Right cardiac atrium (tissue), 5 donors: ENCODE results near the gene RRAS2. TPM values are rescaled to one million over a fixed set of nuclear protein-coding genes. Genes with fewer than 3 reads are reported as not detected.
A peak's percentile ranks its signal among the peaks of the same experiment; 100 is the strongest.

ENCODE experiments used
- ATAC-seq, 2 donors: fragments of 200-7000 bp; cut with Tn5 transposase; one replicate each; pipeline versions ENCODE4 v1.8.0 to v1.9.1; 2020; ENCODE audit warnings: moderate library complexity in 2 of 2, mild to moderate bottlenecking in 1 of 2
- DNase-seq, 3 donors: peaks; one replicate each; pipeline ENCODE4 v3.0.0-alpha.2; 2020
- H3K27ac ChIP-seq: one replicate; pipeline ENCODE4 v1.5.1; 2013; ENCODE audit warnings: mild to moderate bottlenecking, low read length, control low read depth, moderate library complexity
- H3K27me3 ChIP-seq: one replicate; pipeline ENCODE4 v1.6.1; 2013; ENCODE audit not compliant: control insufficient read depth, insufficient read depth
- H3K4me1 ChIP-seq: one replicate; pipeline ENCODE4 v1.6.1; 2013; ENCODE audit warnings: low read length; ENCODE audit not compliant: control insufficient read depth, insufficient read depth
- H3K4me3 ChIP-seq: one replicate; pipeline ENCODE4 v1.5.1; 2013; ENCODE audit warnings: low read length, control low read depth
- H3K9me3 ChIP-seq: one replicate; pipeline ENCODE4 v1.6.1; 2013; ENCODE audit warnings: low read length; ENCODE audit not compliant: control insufficient read depth
- WGBS: extraction: QIAGEN DNeasy Blood & Tissue Kit; methylation state at CpG from one replicate; pipeline ENCODE4 v1.1.7; 2013; 5-methylcytosine and 5-hydroxymethylcytosine counted together
- intact Hi-C, 4 donors: fragments of 100-400 bp; cut with DNase I; formaldehyde crosslinking; loops; one replicate each; pipeline versions ENCODE4 v1.11.0 to v1.14.0; 2022 to 2023
- polyA plus RNA-seq: library from polyadenylated mRNA; stranded (reverse); fragments of 200-250 nt; gene quantifications from one replicate; pipeline ENCODE4 v1.2.3, GENCODE V29; 2013
- total RNA-seq, 4 donors: library from RNA; stranded (reverse); fragmentation: NEBNext Ultra II Directional; extraction: Animal tissue kit (Norgen Biotek cat#: 25700); gene quantifications; one replicate each; pipeline ENCODE4 v1.2.1, GENCODE V29; 2021
- donor health status: healthy with polysubstance abuse.
- donor health status: DM: no; HTN: yes; CAD: no.
- donor health status: DM: no; HTN: no; CAD: no.
- donor health status: DM: no; HTN: yes; CAD: no; lungs with severe emphysema.
- donor health status: DM: yes; HTN: yes; CAD: no.

RRAS2 gene
- total and polyA plus RNA-seq, 5 donors = 23.9 to 32.7 (median 28.2) TPM

- no peak overlapping the region for H3K4me3 ChIP-seq
Observed at GRCh38 chr11:14318581-14318981, 40.4 kb downstream of the RRAS2 start.

GRCh38 chr11:14317659-14318325, 41.2 kb downstream of the RRAS2 start:
- H3K27me3 ChIP-seq = no peaks in the 10 kb centered on the region
- no peaks in the 10 kb centered on the region for H3K9me3 ChIP-seq
- ATAC-seq (no peak), DNase-seq (no peak)
- intact Hi-C loops = no loop called here
- H3K27ac ChIP-seq = no peak overlapping the region
- WGBS = 86% methylated on average over 7 of the region's 7 CpGs
- H3K4me3 ChIP-seq = no peak overlapping the region
- peaks cover 3% of the 10 kb centered on the region for H3K4me1 ChIP-seq

More at GRCh38 chr11:14318581-14318981, 40.4 kb downstream of the RRAS2 start:
- ATAC-seq = no peak
- Histone ChIP-seq H3K9me3 (no peaks in the 10 kb centered on the region), H3K27me3 (no peaks in the 10 kb centered on the region), H3K27ac (no peak overlapping the region), H3K4me1 (peaks cover 2% of the 10 kb centered on the region)
- DNase-seq = no peak
- intact Hi-C loops = no loop called here
- 39% methylated on average over 1 of the region's 1 CpG for WGBS

- H3K27ac ChIP-seq = no peak overlapping the region
- intact Hi-C loops = no loop called here
- peaks cover 5% of the 10 kb centered on the region for H3K4me1 ChIP-seq
- H3K27me3 ChIP-seq = no peaks in the 10 kb centered on the region
- no peaks in the 10 kb centered on the region for H3K9me3 ChIP-seq
- ATAC-seq (no peak), DNase-seq (no peak)
- H3K4me3 ChIP-seq = no peak overlapping the region
- 96% methylated on average over 2 of the region's 2 CpGs for WGBS
Observed at GRCh38 chr11:14315130-14315529, 43.9 kb downstream of the RRAS2 start.

GRCh38 chr11:14314127-14314526, 44.9 kb downstream of the RRAS2 start:
- DNase-seq (no peak), ATAC-seq (no peak)
- no peak overlapping the region for H3K4me3 ChIP-seq
- no peaks in the 10 kb centered on the region for H3K27me3 ChIP-seq
- peaks cover 9% of the 10 kb centered on the region for H3K4me1 ChIP-seq
- intact Hi-C loops = no loop called here
- 92% methylated on average over 2 of the region's 2 CpGs for WGBS
- no peak overlapping the region for H3K27ac ChIP-seq
- H3K9me3 ChIP-seq = no peaks in the 10 kb centered on the region

- DNase-seq = no peak
- Histone ChIP-seq H3K4me3 (no peak overlapping the region), H3K27me3 (no peaks in the 10 kb centered on the region), H3K4me1 (peaks cover 9% of the 10 kb centered on the region), H3K27ac (no peak overlapping the region), H3K9me3 (no peaks in the 10 kb centered on the region)
- intact Hi-C loops = no loop called here
- no peak for ATAC-seq
- 87% methylated on average over 4 of the region's 4 CpGs for WGBS
Observed at GRCh38 chr11:14312736-14313438, 46.1 kb downstream of the RRAS2 start.

- intact Hi-C loops = no loop called here
- Histone ChIP-seq H3K9me3 (no peaks in the 10 kb centered on the region), H3K4me1 (peaks cover 9% of the 10 kb centered on the region), H3K4me3 (no peak overlapping the region), H3K27ac (no peak overlapping the region), H3K27me3 (no peaks in the 10 kb centered on the region)
- no peak for ATAC-seq
- 59% methylated on average over 1 of the region's 1 CpG for WGBS
- DNase-seq = no peak
Observed at GRCh38 chr11:14310679-14311078, 48.3 kb downstream of the RRAS2 start.

- WGBS = 81% methylated on average over 4 of the region's 4 CpGs
- intact Hi-C loops = loop anchor here in 1 of 4 donors (5.0 kb wide), 1 partner anchor 133 kb away; no protein-coding TSS in a partner anchor
- ATAC-seq = peak in 1 of 2 donors; percentile 25
Observed at GRCh38 chr11:14309425-14310192, 49.4 kb downstream of the RRAS2 start.

GRCh38 chr11:14308897-14309387, 50.0 kb downstream of the RRAS2 start:
- WGBS = 85% methylated on average over 1 of the region's 1 CpG
- no peak for ATAC-seq
- Histone ChIP-seq H3K9me3 (no peaks in the 10 kb centered on the region), H3K4me1 (peaks cover 9% of the 10 kb centered on the region), H3K4me3 (no peak overlapping the region), H3K27ac (no peak overlapping the region), H3K27me3 (no peaks in the 10 kb centered on the region)
- no peak for DNase-seq
- intact Hi-C loops = loop anchor here in 1 of 4 donors (5.0 kb wide), 1 partner anchor 133 kb away; no protein-coding TSS in a partner anchor

More at GRCh38 chr11:14309425-14310192, 49.4 kb downstream of the RRAS2 start:
- Histone ChIP-seq H3K4me3 (no peak overlapping the region), H3K9me3 (no peaks in the 10 kb centered on the region), H3K4me1 (peaks cover 9% of the 10 kb centered on the region), H3K27me3 (no peaks in the 10 kb centered on the region), H3K27ac (no peak overlapping the region)
- no peak for DNase-seq

GRCh38 chr11:14308114-14308896, 50.7 kb downstream of the RRAS2 start:
- Histone ChIP-seq H3K4me1 (peaks cover 6% of the 10 kb centered on the region), H3K4me3 (no peak overlapping the region), H3K27me3 (no peaks in the 10 kb centered on the region), H3K27ac (no peak overlapping the region), H3K9me3 (no peaks in the 10 kb centered on the region)
- DNase-seq = no peak
- intact Hi-C loops = loop anchor here in 1 of 4 donors (5.0 kb wide), 1 partner anchor 134 kb away; no protein-coding TSS in a partner anchor
- peak; percentile 51 to 58 for ATAC-seq
- 48% methylated on average over 5 of the region's 5 CpGs for WGBS

GRCh38 chr11:14306481-14306880, 52.5 kb downstream of the RRAS2 start:
- no peaks in the 10 kb centered on the region for H3K27me3 ChIP-seq
- intact Hi-C loops = loop anchor here in 1 of 4 donors (5.0 kb wide), 1 partner anchor 136 kb away; no protein-coding TSS in a partner anchor
- H3K4me1 ChIP-seq = peaks cover 6% of the 10 kb centered on the region
- ATAC-seq (no peak), DNase-seq (no peak)
- H3K9me3 ChIP-seq = no peaks in the 10 kb centered on the region
- no peak overlapping the region for H3K4me3 ChIP-seq
- H3K27ac ChIP-seq = no peak overlapping the region
- 98% methylated on average over 1 of the region's 1 CpG for WGBS
